ENCODE results near the gene TMEM63A.

DNA sequence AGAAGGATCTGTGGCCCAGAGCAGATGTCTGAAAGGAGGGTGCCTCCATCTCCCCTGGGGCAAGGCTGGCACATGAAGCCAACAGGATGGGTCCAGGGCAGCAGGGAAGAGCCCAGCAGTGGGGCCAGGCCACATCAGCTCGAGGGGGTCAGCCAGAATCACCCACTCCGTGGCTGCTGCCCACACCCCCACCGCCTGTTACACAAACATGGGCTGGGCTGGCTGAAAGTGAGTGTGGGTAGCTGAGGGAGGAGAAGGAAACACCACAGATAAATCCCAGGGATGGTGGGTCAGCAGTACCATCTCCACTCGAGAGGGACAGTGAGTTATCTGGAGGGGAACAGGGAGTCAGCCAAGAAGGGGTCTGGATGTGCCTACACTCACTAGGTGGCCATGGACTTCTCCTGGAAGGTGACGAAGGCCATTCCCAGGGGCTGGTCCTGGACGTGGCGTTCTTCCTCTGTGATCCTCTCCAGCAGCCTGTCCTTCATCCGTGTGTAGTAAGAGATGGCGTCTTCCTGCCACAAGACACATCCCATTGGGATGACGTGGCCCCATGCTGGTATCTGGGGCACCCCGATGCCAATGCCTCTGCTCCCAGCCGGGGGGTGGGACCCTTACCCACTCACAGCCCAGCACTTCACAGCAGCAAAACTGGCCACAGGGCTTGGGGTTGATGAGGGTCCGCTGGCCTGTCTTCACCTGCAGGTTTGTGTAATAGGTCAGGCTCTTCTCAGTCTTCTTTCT lies 20.2 kb downstream of the TMEM63A start:
- TF ChIP-seq, protein P1, sequence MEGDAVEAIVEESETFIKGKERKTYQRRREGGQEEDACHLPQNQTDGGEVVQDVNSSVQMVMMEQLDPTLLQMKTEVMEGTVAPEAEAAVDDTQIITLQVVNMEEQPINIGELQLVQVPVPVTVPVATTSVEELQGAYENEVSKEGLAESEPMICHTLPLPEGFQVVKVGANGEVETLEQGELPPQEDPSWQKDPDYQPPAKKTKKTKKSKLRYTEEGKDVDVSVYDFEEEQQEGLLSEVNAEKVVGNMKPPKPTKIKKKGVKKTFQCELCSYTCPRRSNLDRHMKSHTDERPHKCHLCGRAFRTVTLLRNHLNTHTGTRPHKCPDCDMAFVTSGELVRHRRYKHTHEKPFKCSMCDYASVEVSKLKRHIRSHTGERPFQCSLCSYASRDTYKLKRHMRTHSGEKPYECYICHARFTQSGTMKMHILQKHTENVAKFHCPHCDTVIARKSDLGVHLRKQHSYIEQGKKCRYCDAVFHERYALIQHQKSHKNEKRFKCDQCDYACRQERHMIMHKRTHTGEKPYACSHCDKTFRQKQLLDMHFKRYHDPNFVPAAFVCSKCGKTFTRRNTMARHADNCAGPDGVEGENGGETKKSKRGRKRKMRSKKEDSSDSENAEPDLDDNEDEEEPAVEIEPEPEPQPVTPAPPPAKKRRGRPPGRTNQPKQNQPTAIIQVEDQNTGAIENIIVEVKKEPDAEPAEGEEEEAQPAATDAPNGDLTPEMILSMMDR (IDR thresholded peaks at IDR 0.05), result no peak
- TF ChIP-seq POLR2A (IDR thresholded peaks at IDR 0.05; ENCODE audit: low read depth) (no peak), EP300 (IDR thresholded peaks at IDR 0.05) (no peak)
